Stimulated activated CD8-positive, alpha-beta memory T cell treated with anti-CD3 and anti-CD28 coated beads, Interleukin-15, amount 100 ng/mL, for 4 hours (primary cell): ENCODE data around the gene MT2A.
"Not testable (repeated sequence)": the region's sequence is repeated elsewhere in the genome, so short reads cannot be mapped to it uniquely, and the experiment has no call there.

Experiments
- DNase-seq, 2 donors: peaks; one replicate each; pipeline ENCODE4 v3.0.0-alpha.2; 2020; ENCODE audit warnings: low read depth in 2 of 2

The MT2A gene

DNA sequence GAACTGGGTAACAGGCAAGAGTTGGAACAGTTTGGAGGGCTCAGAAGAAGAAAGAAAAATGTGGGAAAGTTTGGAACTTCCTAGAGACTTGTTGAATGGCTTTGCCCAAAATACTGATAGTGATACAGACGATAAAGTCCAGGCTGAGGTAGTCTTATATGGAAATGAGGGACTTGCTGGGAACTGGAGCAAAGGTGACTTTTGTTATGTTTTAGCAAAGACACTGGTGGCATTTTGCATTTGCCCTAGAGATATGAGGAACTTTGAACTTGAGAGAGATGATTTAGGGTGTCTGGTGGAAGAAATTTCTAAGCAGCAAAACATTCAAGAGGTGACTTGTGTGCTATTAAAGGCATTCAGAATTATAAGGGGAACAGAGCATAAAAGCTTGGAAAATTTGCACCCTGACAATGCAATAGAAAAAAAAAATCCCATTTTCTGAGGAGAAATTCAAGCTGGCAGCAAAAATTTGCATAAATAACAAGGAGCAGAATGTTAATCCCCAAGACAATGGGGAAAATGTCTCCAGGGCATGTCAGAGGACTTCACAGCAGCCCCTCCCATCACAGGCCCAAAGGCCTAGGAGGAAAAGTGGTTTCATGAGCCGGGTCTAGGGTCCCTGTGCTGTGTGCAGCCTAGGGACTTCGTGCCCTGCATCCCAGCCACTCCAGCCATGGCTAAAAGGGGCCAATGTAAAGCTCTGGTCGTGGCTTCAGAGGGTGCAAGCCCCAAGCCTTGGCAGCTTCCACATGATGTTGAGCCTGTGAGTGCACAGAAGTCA is 13.5 kb downstream of the MT2A start:
- not testable (repeated sequence) for DNase-seq

DNA sequence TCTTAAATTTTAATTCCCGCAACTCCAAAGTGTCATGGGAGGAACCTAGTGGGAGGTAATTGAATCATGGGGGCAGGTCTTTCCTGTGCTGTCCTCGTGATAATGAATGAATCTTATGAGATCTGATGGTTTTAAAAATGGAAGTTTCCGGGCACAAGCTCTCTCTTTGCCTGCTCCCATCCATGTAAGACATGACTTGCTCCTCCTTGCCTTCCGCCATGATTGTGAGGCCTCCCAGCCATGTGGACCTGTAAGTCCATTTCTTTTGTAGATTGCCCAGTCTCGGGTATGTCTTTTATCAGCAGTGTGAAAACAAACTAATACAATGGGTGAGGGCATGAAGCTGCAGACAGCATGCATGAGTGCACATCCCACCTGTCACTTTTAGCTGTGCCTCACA is 14.8 kb downstream of the MT2A start:
- DNase-seq, result not testable (repeated sequence)

DNA sequence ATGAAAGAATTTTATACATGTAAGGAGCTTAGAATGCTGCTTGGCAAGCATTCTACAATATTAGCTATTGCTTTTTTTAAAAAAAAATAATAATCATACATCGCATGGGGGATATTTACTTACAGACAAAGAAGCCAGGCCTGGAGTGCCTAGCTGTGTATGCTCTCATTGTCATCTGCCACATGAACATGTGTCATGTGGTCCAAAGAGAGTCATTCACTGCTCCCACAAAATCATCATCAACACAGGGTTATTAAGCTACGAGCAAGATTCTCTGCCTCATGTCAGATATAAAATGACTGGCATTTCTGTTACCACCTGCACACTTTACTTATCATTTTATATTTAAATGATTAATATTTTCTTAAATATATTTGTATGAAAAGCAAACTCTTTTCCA is 15.3 kb downstream of the MT2A start:
- no peak for DNase-seq

DNA sequence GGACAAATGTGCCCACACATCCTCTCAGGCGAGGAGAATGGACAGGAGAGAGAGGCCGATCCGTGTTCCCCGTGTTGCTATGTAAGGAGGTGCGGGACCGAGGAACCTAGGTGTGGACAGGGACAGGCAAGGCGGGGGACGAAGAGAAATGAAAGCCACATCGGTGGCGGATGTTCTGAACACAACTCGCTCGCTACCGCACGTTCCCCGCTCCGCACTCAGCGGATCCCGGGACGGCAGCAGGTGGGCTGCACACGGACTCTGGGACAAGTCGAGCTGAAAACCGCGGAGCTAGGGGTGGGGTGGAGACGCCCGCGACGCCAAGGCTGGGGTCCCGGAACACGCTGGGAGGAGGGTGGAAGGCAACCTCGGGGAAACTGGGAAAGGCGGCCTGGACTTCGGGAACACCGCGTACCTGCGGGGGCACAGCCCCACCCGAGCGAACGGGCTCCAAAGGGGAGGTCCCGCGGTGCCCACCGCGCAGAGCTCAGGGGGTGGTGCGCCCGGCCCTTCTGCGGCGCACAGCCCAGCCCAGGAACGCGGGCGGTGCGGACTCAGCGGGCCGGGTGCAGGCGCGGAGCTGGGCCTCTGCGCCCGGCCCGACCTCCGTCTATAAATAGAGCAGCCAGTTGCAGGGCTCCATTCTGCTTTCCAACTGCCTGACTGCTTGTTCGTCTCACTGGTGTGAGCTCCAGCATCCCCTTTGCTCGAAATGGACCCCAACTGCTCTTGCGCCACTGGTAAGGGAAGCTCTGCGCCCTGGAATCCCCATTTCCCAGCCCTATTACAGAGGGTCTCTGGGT is 17.0 kb downstream of the MT2A start, which contains the start of gene MT1E:
Gene MT1E, plus strand, starts transcription at position 642 of the 803 bp plus-strand sequence. Its CDS starts 71 bp downstream, at position 713.
- DNase-seq, result no peak

DNA sequence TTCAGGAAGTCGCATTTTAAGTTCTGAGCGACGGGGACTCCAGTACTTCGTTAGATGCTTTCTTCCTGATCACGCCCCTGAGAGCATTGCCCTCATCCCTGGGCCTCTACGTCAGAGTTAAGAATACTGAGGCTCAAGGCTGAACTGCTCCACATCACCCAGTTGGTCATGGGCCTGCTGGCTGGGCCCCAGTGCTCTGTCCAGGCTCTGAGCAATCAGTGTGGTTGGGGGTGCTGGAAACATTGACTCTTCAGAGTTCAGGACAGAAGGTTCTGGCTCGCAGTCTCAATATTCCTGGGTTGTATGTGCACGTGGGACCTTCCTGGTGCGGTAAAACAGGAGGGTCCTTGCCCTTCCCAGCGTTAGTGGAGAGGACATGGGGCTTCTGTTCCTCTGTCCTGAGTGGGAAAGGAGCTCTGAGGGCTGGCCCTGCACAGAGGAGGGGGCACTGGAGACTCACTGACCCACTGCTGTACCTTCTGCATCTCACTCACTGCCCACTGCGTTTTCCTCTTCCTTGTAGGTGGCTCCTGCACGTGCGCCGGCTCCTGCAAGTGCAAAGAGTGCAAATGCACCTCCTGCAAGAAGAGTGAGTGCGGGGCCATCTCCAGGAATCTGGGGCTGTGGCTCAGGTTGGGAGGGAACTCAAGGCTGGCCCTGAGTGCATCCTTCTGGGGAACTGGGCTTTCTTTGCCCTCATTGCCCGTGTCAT is 17.7 kb downstream of the MT2A start:
- DNase-seq, result no peak

DNA sequence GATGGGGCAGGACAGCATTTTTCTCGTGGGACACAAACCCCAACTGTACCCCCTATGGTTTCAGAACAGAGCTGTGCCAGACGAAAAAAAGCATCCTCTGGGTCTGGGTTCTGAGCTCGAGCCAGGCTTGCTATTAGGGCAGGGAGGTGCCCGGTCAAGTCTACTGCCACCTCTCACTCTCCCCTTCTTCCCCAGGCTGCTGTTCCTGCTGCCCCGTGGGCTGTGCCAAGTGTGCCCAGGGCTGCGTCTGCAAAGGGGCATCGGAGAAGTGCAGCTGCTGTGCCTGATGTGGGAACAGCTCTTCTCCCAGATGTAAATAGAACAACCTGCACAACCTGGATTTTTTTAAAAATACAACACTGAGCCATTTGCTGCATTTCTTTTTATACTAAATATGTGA is 18.3 kb downstream of the MT2A start:
- no peak for DNase-seq

DNA sequence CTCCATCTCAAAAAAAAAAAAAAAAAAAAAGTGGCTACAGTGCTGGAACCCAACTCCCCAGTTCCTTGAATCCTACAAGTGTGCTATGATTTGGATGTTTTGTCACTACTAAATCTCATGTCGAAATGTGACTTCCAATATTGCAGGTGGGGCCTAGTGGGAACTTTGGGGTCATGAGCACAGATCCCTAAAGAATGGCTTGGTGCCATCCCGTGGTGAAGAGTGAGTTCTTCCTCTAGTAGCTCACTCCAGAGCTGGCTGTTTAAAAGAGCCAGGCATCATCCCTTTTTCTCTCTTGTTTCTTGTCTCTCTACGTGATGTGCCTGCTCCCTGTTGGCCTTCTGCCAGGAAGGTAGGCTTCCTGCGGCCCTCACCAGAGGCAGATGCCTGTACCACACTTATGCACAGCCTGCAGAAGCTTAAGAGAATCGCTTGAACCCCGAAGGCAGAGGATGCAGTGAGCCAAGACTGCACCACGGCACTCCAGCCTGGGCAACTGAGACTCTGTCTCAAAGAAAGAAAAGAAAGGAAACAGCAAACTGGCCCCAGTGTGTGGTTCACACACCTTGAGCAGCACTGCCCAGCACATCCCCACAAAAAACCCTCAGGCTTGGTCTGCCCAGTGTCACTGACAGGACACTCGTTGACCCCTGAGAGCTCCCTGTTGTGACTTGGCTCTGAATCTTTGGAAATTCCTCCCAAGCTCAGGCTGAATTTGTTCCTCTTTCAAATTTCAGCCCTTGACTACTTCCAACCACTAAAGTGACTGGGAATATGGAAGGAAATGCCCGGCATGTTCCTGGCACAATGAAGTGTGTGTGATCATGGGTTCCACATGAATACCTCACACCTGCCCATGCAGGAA is 20.3 kb downstream of the MT2A start:
- DNase-seq, result no peak

DNA sequence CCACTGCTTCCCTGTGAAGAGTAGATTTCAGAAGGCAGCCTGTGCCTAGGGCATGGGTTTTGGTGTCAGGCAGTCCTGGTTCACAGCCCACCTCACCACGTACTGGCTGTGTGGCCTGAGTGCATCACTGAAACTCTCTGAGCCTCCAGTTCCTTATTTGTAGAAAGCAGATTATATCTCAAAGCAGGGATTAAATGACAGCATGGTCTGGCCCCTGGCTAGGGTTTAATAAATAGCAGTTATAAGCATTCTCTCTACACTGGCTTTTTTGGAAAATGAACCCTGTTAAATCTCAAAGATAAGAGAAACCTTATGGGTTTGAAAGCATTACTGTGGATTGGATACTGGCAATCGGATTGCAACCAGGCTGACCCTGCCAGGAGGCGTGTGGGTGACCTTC is 21.1 kb downstream of the MT2A start:
- DNase-seq, result no peak

DNA sequence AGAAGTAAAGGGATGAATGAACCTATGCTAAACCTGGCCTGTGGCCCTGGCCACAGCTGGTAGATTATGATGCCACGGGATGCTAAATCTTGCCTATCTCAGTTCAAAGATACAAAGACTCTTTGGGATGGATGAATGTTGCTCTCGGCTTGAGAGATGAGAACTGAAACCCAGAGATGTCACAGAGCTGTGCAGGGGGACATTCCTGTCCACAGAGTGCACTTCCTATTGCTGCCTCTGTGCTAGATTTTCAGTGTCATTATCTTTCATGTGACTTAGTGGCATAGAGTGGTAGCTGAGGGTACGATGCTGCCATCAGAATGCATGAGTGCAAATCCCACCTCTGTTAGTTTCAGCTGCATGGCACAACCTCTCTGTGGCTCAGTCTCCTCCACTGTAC is 21.8 kb downstream of the MT2A start:
- DNase-seq, result no peak

DNA sequence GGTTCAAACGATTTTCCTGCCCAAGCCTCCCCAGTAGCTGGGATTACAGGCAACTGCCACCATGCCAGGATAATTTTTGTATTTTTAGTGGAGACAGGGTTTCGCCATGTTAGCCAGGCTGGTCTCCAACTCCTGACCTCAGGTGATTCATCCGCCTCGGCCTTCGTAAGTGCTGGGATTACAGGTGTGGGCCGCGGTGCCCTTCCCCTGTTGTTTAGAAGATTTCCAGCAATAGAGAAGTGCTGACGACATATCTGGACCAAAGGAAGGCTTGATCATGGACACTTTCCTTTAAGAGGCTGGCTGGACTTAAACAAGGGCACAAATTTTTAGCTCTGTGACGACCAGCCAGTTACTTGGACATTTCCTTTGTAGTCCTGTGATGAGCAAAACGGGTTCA is 22.8 kb downstream of the MT2A start:
- no peak for DNase-seq

DNA sequence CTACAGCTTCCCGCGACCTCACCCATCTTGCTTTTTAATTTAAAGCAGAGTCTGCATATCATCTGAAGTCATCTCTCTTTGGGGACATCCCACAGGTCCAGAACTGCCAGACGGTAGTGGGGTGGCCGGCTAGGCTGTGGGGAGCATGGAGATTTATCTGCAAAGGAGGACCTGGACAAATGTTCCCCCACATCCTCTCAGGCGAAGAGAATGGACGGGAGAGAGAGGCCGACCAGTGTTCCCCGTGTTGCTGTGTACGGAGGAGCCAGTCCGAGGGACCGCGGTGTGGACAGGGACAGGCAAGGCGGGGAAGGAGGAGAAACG is 23.4 kb downstream of the MT2A start:
- no peak for DNase-seq

DNA sequence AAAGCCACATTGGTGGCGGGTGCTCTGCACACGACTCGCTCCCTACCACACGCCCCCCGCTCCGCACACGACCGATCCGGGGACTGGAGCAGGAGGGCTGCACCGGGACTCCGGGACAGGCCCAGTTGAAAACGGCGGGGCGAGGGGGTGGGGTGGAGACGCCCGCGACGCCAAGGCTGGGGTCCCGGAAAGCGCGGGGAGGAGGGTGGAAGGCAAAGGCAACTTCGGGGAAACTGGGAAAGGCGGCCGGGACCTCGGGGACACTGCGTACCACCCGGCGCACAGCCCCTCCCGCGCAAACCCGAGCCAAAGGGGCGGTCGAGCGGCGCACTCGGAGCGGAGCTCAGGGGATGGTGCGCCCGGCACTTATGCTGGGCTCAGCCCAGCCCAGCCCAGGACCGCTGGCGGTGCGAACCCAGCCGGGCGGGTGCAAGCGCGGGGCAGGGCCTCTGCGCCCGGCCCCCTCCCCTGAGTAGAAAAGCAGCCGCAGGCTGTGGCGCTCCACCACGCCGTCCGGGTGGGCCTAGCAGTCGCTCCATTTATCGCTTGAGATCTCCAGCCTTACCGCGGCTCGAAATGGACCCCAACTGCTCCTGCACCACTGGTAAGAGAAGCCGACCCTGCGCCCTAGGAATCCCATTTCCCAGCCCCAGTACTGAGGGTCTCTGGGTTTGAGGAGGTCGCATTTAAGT is 23.9 kb downstream of the MT2A start, which contains the start of gene MT1M:
Gene MT1M, plus strand, starts transcription at position 504 of the 692 bp plus-strand sequence. Its CDS starts 73 bp downstream, at position 577.
- DNase-seq, result no peak

DNA sequence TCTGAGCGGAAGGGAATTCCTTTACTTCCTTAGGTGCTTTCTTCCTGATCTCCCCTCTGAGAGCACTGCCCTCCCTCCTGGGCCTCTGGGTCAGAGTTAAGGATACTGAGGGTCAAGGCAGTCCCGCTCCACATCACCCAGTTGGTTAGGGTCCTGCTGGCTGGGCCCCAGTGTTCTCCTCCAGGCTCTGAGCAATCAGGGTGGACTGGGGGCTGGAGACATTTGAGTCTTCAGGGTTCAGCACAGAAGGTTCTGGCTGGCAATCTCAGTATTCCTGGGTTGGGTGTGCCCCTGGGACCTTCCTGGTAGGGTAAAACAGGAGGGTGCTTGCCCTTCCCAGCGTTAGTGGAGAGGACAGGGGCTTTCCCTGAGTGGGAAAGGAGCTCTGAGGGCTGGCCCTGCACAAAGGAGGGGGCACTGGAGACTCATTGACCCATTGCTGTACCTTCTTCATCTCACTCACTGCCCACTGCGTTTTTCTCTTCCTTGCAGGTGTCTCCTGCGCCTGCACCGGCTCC is 24.5 kb downstream of the MT2A start:
- DNase-seq, result no peak

DNA sequence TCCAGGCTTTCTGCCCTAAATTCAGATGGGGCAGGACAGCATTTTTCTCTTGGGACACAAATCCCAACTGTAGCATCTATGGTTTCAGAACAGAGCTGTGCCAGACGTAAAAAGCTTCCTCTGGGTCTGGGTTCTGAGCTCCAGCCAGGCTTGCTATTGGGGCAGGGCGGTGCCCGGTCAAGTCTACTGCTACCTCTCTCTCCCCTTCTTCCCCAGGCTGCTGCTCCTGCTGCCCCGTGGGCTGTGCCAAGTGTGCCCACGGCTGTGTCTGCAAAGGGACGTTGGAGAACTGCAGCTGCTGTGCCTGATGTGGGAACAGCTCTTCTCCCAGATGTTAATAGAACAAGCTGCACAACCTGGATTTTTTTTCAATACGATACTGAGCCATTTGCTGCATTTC is 25.2 kb downstream of the MT2A start:
- DNase-seq, result no peak

DNA sequence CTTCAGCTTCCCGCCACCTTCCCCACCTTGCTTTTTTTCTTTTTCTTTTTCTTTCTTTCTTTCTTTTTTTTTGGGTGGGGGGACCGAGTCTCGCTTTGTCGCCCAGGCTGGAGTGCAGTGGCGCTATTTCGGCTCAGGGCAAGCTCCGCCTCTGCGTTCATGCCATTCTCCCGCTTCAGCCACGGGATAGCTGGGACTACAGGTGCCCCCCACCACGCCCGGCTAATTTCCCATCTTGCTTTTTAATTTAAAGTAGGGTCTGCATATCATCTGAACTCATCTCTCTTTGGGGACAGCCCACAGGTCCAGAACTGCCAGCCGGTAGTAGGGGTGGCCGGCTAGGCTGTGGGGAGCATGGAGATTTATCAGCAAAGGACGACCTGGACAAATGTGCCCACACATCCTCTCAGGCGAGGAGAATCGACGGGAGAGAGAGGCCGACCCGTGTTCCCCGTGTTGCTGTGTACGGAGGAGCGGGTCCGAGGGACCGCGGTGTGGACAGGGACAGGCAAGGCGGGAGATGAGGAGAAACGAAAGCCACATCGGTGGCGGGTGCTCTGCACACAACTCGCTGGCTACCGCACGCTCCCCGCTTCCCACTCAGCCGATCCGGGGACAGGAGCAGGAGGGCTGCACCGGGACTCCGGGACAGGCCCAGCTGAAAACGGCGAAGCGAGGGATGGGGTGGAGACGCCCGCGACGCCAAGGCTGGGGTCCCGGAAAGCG is 26.5 kb downstream of the MT2A start:
- DNase-seq, result no peak

DNA sequence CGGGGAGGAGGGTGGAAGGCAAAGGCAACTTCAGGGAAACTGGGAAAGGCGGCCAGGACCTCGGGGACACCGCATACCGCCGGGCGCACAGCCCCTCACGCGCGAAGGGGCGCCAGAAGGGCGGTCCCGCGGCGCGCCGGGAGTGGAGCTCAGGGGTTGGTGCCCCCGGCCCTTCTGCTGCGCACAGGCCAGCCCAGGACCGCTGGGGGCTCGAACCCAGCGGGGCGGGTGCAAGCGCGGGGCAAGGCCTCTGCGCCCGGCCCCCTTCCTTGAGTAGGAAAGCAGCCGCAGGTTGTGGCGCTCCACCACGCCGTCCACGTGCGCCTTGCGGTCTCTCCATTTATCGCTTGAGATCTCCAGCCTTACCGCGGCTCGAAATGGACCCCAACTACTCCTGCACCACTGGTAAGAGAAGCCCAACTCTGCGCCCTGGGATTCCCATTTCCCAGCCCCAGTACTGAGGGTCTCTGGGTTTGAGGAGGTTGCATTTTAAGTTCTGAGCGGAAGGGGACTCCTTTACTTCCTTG is 27.1 kb downstream of the MT2A start:
- DNase-seq, result no peak

DNA sequence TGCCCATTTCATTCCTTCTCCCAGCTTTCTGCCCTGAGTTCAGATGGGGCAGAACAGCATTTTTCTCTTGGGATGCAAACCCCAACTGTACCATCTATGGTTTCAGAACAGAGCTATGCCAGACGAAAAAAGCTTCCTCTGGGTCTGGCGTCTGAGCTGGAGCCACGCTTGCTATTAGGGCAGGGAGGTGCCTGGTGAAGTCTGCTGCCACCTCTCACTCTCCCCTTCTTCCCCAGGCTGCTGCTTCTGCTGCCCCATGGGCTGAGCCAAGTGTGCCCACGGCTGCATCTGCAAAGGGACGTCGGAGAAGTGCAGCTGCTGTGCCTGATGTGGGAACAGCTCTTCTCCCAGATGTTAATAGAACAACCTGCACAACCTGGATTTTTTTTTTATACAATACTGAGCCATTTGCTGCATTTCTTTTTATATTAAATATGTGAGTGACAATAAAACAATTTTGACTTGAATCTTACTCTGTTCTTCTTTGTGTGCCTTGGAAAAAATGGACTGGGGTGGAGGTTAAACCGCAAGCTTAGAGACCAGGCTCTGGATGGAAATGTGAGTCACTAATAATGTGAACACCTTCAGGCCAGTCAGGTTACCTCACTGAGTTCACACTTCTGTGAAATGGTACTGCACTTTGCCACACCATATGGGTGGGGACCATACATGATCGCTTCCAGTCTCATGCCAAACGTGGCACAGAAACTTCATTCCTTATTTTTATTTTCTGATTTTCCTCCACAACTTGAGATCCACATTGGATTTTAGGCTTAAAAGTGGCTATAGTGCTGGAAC is 28.4 kb downstream of the MT2A start:
- no peak for DNase-seq

DNA sequence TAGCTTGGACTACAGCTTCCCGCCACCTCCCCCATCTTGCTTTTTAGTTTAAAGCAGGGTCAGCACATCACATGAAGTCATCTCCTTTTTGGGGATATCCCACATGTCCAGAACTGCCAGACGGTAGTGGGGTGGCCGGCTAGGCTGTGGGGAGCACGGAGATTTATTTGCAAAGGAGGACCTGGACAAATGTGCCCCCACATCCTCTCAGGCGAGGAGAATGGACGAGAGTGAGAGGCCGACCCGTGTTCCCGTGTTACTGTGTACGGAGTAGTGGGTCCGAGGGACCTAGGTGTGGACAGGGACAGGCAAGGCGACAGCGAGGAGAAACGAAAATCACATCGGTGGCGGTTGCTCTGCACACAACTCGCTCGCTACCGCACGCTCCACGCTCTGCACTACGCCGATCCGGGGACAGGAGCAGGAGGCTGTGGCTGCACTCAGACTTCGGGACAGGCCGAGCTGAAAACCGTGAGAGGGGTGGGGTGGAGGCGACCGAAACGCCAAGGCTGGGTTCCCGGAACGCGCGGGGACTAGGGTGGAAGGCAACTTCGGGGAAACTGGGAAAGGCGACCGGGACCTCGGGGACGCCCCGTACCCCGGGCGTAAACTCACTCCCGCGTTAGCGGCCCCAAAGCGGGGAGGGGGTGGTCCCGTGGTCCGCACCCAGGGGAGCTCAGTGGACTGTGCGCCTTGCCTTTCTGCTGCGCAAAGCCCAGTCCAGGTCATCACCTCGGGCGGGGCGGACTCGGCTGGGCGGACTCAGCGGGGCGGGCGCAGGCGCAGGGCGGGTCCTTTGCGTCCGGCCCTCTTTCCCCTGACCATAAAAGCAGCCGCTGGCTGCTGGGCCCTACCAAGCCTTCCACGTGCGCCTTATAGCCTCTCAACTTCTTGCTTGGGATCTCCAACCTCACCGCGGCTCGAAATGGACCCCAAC is 29.7 kb downstream of the MT2A start, which contains the start of gene MT1A:
Gene MT1A, plus strand, starts transcription at position 853 of the 937 bp plus-strand sequence. Its CDS starts 73 bp downstream, at position 926.
- DNase-seq, result no peak
